GM12892 (cell line): ENCODE data around the gene CENPB.

Source experiments
- DNase-seq: peaks from one replicate; pipeline ENCODE4 v3.0.0; 2011; ENCODE audit not compliant: insufficient read length
- FAIRE-seq: peaks from 2 replicates; lab custom pipeline; 2011; peaks lifted over from hg19 to GRCh38; lab: Jason Lieb, UNC
- POLR2A ChIP-seq: IDR thresholded peaks from 2 replicates; pipeline ENCODE4 v1.6.1; 2011; ENCODE audit warnings: low read depth, low read length, control low read depth
- POLR2AphosphoS5 ChIP-seq: IDR thresholded peaks from 2 replicates; pipeline ENCODE4 v1.6.1; 2011; ENCODE audit warnings: low read depth, low read length, control low read depth
- TAF1 ChIP-seq: IDR thresholded peaks from 2 replicates; pipeline ENCODE4 v1.6.1; 2011; ENCODE audit warnings: low read depth, mild to moderate bottlenecking, control low read depth, low read length, borderline replicate concordance

Gene CENPB

GRCh38 chr20:3748073-3748472 lies 38.5 kb downstream of the CENPB start:
- DNase-seq (no peak), FAIRE-seq (no peak)
- no peak for TF ChIP-seq TAF1
- TF ChIP-seq POLR2A, result no peak
- TF ChIP-seq POLR2AphosphoS5, result no peak

DNA sequence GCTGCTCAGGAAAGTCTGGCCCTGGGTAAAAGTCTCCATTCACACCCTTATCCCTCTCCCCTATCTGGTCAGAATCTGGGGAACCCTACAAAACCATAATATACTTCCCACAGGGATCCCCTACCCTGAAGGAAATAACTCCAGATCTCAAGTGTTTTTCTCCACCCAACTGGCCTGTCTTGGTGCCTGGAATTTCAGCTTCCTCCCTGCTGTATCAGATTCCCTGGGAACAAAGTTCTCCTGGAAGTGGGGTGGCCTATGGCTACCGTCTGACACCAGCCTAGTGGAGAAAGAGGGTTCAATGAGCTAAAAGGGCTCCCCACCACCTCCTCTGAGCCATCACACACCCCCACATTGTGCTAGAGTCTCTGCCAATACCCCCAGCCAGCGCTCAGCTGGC lies 39.1 kb downstream of the CENPB start:
- no peak for FAIRE-seq
- TF ChIP-seq POLR2AphosphoS5, result no peak
- no peak for TF ChIP-seq TAF1
- no peak for TF ChIP-seq POLR2A
- DNase-seq, result no peak

- no peak for DNase-seq
- TF ChIP-seq POLR2A (no peak), TAF1 (no peak), POLR2AphosphoS5 (no peak)
- no peak for FAIRE-seq
These were observed 40.8 kb downstream of the CENPB start for GRCh38 chr20:3745686-3746173.

GRCh38 chr20:3744806-3745685 lies 41.5 kb downstream of the CENPB start:
- FAIRE-seq (no peak), DNase-seq (no peak)
- TF ChIP-seq POLR2A (no peak), POLR2AphosphoS5 (no peak), TAF1 (no peak)

- no peak for FAIRE-seq
- TF ChIP-seq POLR2AphosphoS5, result no peak
- TF ChIP-seq POLR2A, result no peak
- TF ChIP-seq TAF1, result no peak
- DNase-seq, result no peak
These were observed 42.5 kb downstream of the CENPB start for GRCh38 chr20:3744037-3744436.

GRCh38 chr20:3743251-3743650 lies 43.3 kb downstream of the CENPB start:
- no peak for FAIRE-seq
- TF ChIP-seq TAF1 (no peak), POLR2AphosphoS5 (no peak), POLR2A (no peak)
- DNase-seq, result no peak

GRCh38 chr20:3741836-3742458 lies 44.6 kb downstream of the CENPB start:
- DNase-seq (no peak), FAIRE-seq (no peak)
- TF ChIP-seq POLR2AphosphoS5, result no peak
- TF ChIP-seq TAF1, result no peak
- TF ChIP-seq POLR2A, result no peak

- DNase-seq (no peak), FAIRE-seq (no peak)
- TF ChIP-seq POLR2AphosphoS5, result no peak
- TF ChIP-seq TAF1, result no peak
- no peak for TF ChIP-seq POLR2A
These were observed 45.8 kb downstream of the CENPB start for GRCh38 chr20:3740615-3741301.

DNA sequence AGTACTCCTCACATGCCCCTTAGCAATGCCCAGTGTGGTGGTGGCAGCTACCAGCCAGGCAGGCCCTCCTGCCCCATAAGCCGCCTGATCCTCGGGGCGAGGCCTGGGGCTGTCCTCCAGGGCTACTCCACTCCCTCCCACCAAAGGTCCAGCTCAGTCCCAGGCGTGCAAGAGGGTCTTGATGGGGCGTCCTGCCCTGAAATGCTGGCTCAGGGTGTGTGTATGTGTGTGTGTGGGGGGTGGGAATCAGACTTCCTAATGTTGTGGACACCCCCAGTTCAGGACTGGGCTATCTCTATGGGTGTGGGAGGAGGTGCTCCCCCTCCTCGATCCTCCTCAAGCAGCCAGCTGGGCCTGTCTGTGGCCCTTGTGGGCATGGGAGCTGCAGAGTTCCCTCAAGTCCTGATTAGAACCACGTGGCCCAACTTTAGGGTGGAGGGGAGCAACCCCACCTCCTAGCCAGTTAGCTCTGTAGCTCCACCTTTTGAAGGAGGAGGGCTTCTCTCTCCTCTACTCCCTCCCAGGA lies 46.6 kb downstream of the CENPB start:
- TF ChIP-seq POLR2AphosphoS5 (no peak), POLR2A (no peak), TAF1 (no peak)
- DNase-seq, result no peak
- FAIRE-seq, result no peak

GRCh38 chr20:3739054-3739925 lies 47.2 kb downstream of the CENPB start:
- TF ChIP-seq POLR2AphosphoS5, result no peak
- TF ChIP-seq POLR2A, result no peak
- no peak for TF ChIP-seq TAF1
- DNase-seq (no peak), FAIRE-seq (no peak)
